CD4-positive, alpha-beta T cell treated with Interleukin-6 at 100 ng/mL for 8 hours (primary cell): Measurements from ENCODE around the gene LENG9.
A peak's percentile ranks its signal among the peaks of the same experiment; 100 is the strongest.

ENCODE experiments used
- DNase-seq: peaks from one replicate; pipeline ENCODE4 v3.0.0-alpha.2; 2020; ENCODE audit warnings: mixed read lengths, low spot score

The LENG9 gene

DNA sequence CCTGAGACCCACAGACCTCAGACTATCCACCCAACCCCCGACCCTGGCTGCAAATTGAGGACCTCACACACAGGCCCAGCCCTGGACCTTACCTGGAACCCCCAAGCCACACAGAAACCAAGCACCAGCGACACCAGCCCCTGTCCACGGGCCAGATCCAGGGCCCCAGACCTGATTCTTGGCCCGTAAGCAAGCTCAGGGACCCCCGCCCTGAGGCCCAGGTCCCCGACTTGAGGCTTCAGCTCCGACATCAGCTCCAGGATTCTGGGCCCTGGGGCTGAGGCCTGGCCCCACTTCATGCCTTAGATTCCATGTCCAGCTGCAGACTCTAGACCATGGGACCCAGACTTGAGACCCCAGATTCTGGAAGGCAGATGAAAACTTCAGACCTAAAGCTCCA, 42.1 kb downstream of the LENG9 start:
- DNase-seq = no peak

DNA sequence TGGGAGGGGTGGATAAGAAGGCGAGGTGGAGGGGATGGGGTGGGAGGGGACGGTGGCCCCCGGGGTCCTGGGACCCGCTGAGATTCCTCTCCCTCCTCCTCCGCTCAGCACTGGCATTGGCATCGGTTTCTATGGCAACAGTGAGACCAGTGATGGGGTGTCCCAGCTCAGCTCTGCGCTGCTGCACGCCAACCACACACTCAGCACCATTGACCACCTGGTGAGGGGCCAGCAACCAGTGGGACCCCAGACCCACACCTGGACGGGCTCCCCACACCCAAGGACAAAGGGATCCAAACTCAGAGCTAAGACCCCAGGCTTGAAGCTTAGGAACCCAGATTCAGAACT, 42.4 kb downstream of the LENG9 start:
- DNase-seq = no peak

DNA sequence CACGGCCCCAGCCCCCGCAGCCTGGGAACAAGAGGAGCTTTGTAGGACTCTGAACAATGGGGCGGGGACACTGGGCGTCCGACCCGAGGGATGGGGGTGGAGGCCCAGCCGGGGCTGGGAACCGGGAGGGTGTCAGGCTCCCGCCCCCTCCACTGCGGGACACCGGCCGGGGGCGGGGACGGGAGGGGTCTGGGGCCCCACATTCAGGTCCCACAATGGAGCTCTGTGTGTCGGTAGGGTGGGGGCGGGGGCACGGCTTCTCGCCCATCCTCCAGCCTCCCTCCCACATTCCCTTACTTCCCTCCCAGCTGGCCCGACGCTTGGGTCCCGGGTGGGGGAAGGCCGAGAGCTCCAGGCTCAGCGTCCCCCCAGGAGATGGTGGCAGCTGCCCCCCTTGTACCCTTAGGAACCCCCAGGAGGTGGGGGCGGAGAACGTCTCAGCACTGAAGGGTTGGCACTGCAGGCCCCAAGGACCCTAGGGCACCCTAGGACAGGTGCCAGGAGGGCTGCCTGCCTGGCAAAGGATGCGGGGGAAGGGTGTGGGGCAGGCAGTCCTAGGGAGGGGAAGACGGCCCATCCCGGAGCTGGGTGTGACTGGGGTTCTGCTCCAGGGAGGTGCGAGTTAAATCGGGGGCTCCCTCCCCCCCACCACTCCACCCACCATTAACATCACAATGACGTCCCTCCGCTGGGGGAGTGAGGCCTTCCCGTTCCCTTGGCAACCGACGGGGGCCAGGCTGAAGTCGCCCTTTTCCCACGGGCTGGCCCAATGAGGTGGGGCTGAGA, 43.0 kb downstream of the LENG9 start:
- DNase-seq = no peak

DNA sequence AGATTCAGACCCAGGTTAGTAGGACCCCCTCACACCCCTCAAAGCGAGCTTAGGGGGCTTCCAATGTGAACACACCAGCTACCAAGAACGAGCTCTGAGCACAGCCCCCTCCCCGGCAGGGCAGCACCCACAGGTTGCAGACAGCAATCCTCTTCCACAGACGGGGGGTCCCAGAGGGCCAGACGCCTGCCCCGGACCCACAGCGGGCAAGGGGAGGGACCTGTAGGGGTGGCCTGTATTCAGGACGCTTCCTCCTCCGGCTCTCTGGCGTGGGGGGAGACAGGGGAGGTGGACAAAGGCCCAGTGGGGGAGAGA, 43.6 kb downstream of the LENG9 start:
- DNase-seq = no peak

DNA sequence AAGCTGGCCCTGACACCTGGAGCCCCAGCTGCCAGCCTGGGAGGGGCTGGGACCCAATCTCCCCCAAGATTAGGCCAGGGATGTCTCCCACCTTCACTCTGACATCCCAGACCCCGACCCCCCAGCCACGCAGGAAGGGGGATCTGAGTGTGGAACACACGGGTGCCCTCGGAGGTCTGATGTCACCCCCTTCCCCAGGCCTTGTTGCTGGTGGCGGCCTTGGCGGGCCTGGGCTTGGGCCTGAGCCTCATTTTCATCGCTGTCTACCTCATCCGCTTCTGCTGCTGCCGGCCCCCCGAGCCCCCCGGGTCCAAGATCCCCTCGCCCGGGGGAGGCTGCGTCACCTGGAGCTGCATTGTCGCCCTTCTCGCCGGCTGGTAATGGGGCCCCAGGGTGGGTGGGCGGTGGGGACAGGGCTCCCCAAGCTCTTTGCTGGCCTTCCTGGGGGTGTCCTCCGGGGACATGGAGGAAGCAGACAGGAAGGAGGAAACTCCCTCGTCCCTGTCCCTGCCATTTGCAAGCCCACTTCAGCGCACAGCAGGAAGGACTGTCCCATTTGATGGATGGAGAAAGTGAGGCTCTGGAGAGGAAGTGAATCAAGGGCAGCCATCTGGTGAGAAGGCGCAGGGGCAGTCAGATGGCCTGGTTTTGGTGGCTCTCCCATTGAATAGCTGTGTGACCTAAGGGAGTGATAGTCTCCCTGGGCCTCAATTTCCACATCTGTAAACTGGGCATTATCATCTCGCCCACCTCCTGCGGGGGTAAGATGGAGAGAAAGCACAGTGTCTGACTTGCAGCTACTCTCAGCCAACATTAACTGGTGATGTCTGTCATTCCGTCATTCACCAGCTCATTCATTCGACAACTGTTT, 44.4 kb downstream of the LENG9 start:
- DNase-seq = no peak

DNA sequence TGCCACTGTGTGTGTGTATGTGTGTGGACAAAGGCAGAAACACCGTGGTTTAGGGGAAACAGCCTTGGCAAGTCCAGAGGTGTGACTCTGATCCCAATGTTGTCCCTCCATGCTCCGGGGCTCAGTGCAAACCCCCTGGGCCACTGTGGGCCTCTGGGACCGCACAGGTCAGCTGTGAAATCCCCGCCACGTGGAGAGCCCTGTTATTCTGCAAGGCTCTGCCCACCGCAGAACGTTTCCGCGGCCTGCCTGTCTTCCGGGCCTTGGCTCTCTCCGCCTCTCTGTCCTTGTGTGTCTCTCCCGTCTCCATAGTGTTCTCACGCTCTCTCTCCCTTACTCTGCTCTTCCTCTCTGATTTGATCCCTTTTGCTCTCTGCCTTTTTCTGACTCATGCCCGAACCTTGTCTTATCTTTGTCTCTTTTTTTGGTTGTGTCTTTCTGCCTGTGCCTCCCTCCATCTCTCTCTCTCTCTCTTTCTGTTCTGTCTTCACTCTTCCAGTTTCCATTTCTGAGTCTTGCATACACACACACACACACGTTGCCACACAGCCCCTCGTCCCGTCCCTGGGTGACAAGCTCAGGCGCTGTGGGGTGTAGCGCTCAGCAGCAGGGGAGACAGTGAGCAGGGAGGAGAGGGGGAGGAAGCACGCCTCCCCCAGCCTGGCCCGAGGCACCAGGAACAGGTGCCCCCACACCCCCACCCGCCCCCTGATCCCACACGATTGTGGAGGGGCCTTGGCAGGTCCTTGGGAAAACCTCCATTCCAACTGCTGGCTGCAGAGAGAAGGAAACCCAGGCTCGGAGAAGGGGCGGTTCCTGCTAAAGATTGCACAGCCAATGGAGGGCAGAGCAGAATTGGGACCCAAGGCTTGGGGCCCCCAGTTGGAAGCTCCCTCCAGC, 45.3 kb downstream of the LENG9 start:
- DNase-seq = peak; percentile 15

DNA sequence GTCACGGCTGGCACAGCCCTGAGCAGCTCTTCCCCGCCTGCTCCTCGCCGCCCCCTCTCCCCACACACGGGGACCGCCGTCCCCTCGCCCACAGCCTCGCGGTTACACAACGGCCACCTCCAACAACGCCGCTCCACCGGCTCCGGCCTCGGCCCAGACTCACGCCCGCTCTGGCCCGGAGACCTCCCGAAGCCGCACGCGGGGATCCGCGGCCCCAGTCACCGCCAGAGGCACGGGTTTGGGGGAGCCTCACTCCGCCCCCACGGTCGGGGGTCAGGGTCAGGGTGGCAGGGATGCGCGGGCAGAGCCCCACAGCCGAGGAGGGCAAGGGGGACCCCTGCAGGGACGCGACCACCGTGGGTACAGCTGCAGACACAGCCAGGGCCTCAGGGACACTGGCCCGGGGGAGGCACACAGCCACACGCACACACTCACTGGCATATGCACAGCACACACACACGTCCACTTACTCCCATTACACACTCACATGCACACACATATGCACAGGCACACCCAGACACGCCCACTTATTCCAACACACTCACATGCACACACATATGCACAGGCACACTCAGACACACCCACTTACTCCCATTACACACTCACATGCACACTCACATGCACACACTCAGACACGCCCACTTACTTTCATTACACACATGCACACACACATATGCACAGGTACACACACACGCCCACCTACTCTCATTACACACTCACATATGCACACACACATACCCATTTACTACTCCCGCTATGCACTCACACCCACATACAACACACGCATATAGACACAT, 46.7 kb downstream of the LENG9 start:
- DNase-seq = no peak

DNA sequence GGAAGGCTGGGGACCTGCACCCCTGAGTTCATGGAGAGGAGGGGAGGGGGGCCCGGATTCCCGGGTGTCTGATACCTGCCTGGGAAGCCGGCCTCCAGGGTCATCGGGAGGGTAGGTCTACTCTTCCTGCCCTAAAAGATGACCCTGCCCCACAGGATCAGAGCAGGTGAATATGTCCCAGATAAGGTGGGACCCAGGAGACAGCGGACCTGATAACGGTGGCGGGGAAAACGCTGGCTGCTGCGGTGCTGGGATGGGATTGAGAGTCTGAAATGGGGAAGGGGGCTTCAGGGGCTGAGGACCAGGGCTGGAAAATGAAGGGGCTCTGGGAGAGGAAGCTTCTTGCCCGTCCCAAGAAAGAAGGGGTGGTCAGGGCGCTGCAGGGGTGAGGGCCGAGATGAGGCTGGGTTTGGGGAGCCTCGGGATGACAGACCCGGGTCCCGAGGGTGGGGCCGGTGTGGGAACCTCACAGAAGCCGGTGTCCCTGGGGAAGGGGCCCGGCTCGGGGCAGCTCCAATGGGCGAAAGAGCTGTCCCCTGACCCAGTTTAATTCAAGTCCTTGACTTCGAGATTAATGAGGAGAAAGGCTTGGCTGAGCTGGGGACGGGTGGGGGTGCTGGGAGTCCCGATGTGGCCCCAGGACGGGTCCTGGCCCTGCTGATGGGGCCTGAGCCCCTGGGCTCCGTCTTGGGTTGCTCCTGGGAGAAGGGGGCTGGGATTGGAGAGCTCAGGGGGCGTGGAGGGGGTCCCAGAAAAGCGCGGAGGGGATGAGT, 47.5 kb downstream of the LENG9 start:
- DNase-seq = no peak

DNA sequence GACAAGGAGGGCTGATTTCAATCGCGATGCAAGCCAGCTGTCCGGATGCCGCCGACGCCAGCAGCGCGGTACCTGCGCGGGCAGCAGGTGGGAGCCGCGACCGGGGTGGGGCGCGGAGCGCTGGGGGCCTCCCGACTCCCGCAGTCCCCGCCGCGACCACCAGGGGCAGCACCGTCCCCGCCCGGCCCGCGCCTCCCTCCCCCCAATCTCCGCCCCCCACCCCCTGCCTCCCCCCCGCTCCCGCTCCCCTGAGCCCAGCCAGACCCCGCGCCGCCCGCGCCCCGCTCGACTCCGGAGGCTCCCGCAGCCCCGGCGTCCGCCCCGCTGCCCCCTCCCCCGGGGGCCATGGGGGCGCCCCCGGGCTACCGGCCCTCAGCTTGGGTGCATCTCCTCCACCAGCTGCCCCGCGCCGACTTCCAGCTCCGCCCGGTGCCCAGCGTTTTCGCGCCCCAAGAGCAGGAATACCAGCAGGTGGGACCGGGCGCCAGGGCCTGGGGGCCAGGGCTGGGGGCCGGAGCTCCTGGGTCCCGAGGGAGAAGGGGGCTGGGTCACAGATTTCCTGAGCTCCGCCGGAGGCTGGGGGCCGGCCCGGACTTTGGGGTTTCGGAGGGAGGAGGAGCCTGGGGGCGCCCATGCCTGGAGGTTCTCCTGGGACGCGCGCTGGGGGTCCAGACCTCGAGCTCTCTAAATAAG, 48.2 kb downstream of the LENG9 start, which contains the start of gene TTYH1:
Gene TTYH1, plus strand, starts transcription at position 257 of the 693 bp plus-strand sequence. Its CDS starts 89 bp downstream, at position 346.
- no peak for DNase-seq

DNA sequence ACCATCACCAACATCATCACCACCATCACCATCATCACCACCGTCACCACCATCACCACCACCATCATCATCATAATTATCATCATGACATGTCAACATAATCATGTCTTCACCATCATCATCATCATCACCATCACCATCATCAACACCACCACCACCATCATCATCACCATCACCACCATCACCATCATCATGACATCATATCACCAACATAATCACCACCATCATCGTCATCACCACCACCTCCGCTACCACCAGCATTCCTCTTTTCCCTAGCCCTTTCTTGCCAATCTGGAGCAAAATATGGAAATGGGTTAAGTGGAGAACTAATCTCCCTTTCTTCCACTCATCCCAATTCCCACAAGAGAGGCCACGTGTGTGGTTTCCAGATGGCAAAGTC, 49.4 kb downstream of the LENG9 start:
- DNase-seq = no peak

DNA sequence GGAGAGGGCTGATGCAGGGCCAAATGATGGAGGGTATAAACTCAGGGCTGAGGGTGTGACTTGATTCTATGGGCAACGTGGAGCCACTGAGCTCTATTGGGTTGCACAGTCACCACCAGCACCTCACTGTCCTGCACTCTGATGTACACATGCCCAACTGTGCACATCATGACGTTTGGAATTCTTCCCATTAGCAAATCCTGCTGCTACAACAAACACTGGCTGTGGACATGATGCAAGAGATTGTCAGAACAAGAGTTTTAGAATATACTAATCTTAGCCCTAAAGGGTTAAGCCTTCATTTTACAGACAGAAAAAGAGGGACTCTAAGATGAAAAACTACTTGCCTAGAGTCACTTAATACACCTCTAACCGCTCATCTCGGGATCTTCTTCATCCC, 50.7 kb downstream of the LENG9 start:
- no peak for DNase-seq
